HG03378 (cell line): ENCODE measurements around the gene DBF4.
"Not testable (repeated sequence)": the region's sequence is repeated elsewhere in the genome, so short reads cannot be mapped to it uniquely, and the experiment has no call there.

Source experiments
- ATAC-seq: cut with Tn5 transposase; IDR thresholded peaks from one replicate; pipeline ENCODE4 v1.9.1; 2021; ENCODE audit warnings: mild to moderate bottlenecking, moderate library complexity; ENCODE audit not compliant: unreplicated experiment

Gene DBF4

GRCh38 chr7:87944547-87944946, 68.3 kb downstream of the DBF4 start:
- no peak for ATAC-seq

- not testable (repeated sequence) for ATAC-seq
These were observed 69.6 kb downstream of the DBF4 start for GRCh38 chr7:87945926-87946325.

GRCh38 chr7:87948371-87948770, 72.1 kb downstream of the DBF4 start:
- no peak for ATAC-seq
